Medulla oblongata (tissue), 1 donor: ENCODE results near the gene CIDEC.

Experiments
- DNase-seq: peaks from one replicate; pipeline ENCODE4 v3.0.0-alpha.2; 2015; ENCODE audit errors: extremely low spot score

The CIDEC gene

DNA sequence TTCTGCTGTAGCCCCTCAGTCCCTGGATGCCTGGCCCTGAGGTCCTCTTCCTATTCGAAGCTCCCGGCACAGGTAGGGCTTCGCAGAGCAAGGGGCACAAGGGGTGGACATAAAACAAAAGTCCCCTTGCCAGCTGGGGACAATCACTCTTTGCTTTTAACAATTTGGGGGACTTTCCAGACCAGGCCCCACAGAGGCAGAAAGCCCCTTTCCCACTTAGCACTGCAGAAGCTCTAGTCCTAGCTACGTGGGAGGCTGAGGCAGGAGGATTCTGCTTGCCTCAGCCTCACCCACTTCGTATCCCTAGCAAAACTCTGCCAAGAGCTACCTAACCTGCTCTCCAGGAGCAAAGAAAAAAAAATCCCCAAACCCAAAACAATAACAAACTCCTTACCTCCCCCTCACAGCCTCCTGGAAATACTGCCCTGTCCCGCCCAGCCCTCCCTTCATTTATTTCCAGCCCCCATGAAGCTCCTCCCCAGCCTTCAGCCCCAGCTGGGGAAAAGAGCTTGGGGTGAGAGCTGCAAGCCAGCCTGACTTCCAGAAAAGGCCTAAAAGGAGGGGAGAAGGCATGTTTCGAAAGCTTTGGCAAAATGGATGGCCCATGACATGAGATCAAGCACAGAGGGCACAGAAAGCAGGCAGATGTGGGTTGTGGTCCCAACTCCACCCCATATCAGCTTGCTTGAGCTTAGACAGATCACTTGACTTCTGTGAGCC, at the start of gene CIDEC:
CIDEC (minus strand) TSS at position 424 of the 720 bp plus-strand sequence. CDS start 1,767 bp downstream, outside the sequence.
- no peak for DNase-seq

- DNase-seq, result no peak
Observed at GRCh38 chr3:9928158-9928557, 48.1 kb upstream of the CIDEC start.

- no peak for DNase-seq
Observed at GRCh38 chr3:9918261-9919038, 38.4 kb upstream of the CIDEC start.

DNA sequence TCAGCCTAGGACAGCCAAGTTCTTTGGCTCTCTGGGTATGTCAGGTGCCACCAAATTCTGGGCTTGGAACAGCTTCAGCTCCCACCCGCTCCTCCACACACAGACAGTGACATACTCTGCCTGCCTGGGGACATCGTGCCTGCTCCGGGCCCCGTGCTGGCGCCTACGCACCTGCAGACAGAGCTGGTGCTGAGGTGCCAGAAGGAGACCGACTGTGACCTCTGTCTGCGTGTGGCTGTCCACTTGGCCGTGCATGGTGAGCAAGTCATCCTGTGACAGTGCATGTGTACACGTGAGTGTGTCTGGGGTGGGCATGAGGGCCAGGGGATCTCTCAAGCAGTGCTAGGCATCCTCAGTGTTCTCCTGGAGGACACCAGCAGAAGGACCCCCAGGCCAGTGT, 37.8 kb upstream of the CIDEC start:
- DNase-seq, result no peak

GRCh38 chr3:9916734-9917680, 37.0 kb upstream of the CIDEC start, which contains the start of gene IL17RC:
Gene IL17RC, plus strand, starts transcription at chr3:9917098. Its CDS starts 218 bp downstream, at chr3:9917316.
- peak; percentile 77 for DNase-seq

DNA sequence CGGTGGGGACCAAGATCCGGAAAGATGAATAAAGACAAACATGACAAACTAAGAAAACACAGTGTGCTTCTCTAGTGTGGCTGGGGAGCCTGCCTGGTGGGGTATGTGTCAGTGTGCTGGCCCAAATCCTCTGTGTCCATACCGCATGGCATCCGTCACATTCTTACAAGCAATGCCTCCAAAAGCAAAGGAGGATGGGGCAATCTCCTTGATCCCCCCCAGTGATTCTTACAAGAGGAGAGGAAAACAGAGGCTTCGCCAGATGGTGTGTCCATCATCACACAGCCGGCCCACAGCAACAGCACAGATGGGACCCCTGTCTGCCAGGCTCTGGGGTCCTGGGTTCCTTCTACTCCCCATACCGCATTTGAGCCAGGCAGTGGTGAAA, 36.3 kb upstream of the CIDEC start:
- DNase-seq, result no peak

GRCh38 chr3:9915254-9916141, 35.4 kb upstream of the CIDEC start:
- peak; percentile 44 for DNase-seq

- DNase-seq, result no peak
Observed at GRCh38 chr3:9914559-9915253, 34.7 kb upstream of the CIDEC start.

DNA sequence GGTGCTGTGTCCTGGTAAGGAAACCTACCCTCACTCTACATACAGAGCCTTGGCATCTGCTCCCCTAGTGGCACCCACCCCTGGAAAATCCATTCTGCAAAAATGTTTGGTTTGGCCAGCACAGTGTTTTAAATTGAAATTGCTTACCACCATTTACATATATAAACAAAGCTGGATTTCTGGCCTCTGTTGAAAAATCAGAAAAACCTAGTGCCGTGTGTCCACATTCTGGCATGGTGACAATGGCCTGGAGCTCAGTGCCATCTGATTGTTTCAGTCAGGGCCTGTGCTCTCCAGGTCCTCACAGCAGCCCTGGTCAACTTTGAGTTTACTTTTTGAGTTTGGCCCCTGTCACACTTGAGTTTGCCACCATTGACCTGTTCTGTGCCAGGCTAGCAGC, 34.0 kb upstream of the CIDEC start:
- DNase-seq, result no peak

GRCh38 chr3:9913601-9914000, 33.5 kb upstream of the CIDEC start:
- DNase-seq, result no peak

DNA sequence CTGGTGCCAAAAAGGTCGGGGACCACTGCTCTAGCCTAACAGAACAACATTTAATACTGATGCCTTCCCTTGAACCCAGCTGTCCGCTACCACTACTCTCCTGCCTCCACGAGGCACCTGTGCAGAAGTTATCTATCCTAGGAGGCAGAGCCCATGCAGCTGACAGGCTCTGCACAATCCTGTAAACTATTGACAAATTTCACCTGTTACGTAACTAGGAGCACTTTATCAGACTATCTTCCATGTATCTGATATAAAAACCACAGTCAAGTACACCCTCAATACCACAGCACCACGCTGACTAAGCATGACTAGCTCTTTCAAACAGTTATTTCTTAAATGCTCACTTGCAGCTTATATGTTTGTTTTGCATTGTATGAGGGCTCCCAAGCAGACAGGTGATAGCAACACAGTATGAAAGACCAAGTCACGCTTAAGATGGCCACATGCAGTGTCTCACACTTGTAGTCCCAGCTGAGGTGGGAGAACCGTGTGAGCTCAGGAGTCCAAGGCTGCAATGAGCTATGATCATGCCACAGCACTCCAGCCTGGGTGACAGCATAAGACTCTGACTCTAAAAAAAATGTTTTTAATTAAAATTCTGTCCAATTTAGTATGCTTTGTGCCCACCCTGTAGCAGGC, 32.4 kb upstream of the CIDEC start:
- no peak for DNase-seq

DNA sequence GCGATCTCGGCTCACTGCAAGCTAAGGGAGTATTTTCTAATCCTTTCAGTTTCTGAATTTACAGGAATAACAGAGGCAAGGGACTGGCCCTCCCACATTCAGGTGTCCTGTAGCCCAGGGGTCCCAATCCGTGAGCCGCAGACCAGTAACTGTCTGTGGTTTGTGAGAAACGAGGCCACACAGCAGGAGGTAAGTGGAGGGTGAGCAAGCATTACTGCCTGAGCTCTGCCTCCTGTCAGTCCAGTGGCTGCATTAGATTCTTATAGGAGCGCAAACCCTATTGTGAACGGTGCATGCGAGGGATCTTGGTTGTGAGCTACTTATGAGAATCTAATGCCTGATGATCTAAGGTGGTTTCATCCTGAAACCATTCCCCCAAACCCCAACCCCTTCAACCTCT, 31.8 kb upstream of the CIDEC start:
- no peak for DNase-seq

- no peak for DNase-seq
Observed at GRCh38 chr3:9909221-9910013, 29.4 kb upstream of the CIDEC start.

- no peak for DNase-seq
Observed at GRCh38 chr3:9908286-9908685, 28.2 kb upstream of the CIDEC start.

DNA sequence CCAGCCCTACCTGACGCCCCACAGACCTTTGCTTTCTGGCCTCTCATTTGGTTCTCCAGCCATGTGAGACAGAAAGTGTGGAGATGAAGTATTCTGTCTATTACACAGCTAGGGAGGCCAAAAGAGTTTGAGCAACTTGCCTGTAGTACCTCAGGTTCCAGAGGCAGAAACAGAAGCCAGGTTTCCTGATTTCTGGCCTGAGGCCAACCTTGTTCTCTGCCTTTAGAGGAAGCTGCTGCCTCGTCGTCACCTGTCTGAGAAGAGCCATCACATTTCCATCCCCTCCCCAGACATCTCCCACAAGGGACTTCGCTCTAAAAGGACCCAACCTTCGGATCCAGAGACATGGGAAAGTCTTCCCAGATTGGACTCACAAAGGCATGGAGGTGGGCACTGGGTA, 26.4 kb upstream of the CIDEC start:
- no peak for DNase-seq

DNA sequence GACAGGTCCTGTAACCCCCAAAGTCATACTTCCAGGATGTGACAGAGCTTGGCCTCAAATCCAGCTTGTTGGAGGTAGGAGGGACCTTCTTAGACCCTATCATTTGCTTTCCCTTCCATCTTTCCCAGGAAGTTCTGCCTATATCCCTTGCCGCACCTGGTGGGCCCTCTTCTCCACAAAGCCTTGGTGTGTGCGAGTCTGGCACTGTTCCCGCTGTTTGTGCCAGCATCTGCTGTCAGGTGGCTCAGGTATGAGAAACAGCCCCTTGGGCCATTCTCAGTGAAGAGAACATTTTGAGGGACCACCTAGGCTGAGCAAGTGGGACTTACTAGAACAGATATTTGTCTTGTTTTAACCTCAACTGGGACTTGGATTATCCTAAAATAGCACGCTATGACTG, 23.9 kb upstream of the CIDEC start:
- no peak for DNase-seq

DNA sequence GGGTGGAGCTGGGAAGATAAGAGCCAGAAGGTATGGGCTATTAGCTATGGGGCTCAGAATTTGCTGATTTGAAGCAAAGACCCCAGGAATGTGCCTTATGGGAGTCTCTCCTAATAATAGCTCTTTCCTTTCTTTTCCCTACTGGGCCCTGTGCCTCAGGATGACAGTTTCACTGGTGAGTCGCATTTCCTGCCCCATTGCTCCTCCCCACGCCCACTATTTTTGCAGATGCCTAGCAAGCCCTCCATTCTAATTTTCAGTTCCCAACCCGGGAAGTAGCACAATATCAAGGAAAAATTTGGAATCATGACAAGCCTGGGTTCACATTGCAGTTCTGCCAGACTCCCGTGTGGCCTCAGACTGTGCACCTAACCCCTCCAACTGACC, 23.2 kb upstream of the CIDEC start:
- DNase-seq, result no peak

- DNase-seq, result no peak
Observed at GRCh38 chr3:9902372-9903237, 22.6 kb upstream of the CIDEC start, which contains the start of gene IL17RE. Gene IL17RE, plus strand, starts transcription at chr3:9902848. Its CDS starts 85 bp downstream, at chr3:9902933.
